GM18502 (cell line): ENCODE results near the gene BIRC2.
"Not testable (repeated sequence)": the region's sequence is repeated elsewhere in the genome, so short reads cannot be mapped to it uniquely, and the experiment has no call there.

Experiments
- ATAC-seq: cut with Tn5 transposase; IDR thresholded peaks from one replicate; pipeline ENCODE4 v1.9.1; 2021; ENCODE audit warnings: mild to moderate bottlenecking; ENCODE audit not compliant: unreplicated experiment, poor library complexity

The BIRC2 gene

DNA sequence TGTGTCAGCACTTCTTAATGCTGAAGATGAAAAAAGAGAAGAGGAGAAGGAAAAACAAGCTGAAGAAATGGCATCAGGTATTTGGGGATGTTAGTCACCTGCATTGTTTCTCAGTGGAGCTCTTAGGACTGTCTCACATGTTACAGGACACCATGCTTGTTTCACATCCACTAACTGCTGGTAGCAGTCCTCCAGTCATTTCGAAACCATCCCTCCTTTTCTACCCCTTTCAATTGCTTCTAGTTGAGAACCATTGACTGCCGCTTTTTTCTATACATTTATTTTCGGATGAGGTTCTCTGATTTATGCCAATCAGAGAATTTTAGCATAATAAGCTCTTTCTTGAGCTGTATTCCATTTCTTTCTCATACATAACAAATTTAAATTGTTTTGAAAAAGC lies 21.5 kb downstream of the BIRC2 start:
- ATAC-seq = peak; percentile 100

DNA sequence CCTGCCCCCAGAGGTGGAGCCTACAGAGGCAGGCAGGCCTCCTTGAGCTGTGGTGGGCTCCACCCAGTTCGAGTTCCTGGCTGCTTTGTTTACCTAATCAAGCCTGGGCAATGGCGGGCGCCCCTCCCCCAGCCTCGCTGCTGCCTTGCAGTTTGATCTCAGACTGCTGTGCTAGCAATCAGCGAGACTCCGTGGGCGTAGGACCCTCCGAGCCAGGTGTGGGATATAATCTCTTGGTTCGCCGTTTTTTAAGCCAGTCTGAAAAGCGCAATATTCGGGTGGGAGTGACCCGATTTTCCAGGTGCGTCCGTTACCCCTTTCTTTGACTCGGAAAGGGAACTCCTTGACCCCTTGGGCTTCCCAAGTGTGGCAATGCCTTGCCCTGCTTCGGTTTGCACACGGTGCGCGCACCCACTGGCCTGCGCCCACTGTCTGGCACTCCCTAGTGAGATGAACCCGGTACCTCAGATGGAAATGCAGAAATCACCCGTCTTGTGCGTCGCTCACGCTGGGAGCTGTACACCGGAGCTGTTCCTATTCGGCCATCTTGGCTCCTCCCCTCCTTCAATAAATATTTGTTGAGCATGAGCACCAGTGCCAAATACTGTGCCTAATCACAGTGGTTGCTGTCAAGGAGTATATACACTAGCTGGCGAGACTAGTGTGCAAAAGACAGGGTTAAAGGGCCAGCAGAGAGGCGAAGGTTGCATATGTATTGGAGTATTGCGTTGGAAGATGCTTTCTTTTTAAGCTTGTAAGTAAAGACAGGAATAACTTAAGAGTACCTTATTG lies 27.8 kb downstream of the BIRC2 start:
- not testable (repeated sequence) for ATAC-seq

DNA sequence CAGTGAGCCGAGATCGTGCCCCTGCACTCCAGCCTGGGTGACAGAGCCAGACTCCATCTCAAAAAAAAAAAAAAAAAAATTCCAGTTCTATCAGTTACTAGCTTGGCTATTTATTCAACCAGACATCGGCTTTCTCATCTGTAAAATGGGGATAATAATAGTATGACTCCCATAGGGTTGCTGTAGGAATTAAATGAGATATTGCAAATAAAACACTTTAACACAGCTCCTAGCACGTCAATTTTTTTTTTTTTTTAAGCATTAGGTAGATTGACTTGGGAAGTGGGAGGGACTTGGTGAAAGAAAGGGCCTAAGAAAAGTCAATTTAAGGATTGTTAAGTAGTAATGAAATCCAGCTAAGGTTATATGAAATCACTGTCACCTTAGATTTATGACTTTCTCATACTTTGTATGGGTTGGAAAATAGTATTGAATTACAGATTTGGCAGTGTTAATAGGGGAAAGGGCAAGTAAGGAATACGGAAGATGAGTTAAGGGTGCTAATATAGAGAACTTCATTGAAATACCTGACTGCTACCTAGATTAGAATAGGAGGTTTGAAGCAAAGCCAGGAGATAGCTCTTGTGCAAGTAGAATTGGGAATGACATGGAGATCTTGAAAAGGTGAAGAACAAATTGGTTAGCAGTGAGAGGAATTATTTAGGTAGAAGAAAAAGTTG lies 28.8 kb downstream of the BIRC2 start:
- no peak for ATAC-seq

DNA sequence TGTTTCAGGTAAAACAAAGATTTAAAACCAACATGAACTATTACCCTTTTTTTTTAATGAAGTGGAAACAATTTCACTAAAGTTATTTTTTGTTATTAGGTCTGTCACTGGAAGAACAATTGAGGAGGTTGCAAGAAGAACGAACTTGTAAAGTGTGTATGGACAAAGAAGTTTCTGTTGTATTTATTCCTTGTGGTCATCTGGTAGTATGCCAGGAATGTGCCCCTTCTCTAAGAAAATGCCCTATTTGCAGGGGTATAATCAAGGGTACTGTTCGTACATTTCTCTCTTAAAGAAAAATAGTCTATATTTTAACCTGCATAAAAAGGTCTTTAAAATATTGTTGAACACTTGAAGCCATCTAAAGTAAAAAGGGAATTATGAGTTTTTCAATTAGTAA lies 30.9 kb downstream of the BIRC2 start:
- no peak for ATAC-seq

DNA sequence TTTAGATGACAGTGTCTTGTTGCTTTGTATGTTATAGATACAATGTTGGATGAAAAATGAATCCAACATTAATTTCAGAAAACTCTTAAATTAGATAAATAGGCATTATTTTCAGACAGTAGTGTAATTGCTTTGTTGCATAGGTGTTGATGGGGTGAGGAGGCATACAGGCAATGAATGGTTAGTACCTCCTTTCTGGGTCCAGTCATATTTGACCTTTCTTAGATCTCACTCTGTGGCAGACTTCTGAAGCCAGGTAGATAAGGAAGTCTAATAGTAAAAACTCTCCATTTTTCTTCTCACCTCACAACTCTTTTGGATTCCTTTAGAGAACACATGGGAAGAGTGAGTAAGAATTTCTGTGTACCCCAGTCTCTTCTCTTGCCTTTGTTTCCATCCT lies 31.8 kb downstream of the BIRC2 start:
- ATAC-seq = no peak

DNA sequence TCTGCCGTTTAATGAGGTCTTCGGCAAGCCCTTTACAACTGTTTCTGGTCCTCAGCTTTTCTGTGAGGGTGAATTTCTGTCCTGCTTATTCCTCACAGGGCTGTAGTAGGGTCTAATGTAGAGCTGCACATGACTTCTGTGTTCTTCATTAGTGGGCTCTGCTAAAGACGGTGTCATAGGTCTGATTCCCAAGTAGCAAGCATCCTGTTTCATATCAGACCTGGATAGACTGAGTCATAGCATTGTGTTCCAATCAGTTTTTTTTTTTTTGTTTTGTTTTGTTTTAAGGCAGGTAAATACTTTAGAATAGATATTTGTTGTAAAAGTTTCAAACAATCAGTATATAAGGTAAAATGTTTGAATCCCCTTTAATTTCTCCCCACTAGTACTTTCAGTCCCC lies 35.4 kb downstream of the BIRC2 start:
- ATAC-seq = no peak

DNA sequence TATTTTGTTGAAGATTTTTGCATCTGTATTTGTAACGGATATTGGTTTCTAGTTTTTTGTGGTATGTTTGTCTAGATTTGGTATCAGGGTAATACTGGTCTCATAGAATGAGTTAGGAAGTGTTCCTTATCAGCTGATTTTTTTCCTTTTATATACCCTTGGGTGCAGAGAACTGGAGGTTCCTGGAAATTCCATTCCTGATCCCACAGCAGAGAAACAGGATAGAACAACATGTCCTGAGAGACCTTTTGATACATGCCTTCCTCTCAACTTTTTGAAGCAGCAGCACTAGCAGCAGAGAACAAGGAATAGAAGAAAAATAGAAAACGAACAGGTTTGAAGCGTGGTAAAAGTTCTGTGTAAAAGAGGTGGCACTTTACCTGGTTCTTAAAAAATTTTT lies 36.8 kb downstream of the BIRC2 start:
- no peak for ATAC-seq

DNA sequence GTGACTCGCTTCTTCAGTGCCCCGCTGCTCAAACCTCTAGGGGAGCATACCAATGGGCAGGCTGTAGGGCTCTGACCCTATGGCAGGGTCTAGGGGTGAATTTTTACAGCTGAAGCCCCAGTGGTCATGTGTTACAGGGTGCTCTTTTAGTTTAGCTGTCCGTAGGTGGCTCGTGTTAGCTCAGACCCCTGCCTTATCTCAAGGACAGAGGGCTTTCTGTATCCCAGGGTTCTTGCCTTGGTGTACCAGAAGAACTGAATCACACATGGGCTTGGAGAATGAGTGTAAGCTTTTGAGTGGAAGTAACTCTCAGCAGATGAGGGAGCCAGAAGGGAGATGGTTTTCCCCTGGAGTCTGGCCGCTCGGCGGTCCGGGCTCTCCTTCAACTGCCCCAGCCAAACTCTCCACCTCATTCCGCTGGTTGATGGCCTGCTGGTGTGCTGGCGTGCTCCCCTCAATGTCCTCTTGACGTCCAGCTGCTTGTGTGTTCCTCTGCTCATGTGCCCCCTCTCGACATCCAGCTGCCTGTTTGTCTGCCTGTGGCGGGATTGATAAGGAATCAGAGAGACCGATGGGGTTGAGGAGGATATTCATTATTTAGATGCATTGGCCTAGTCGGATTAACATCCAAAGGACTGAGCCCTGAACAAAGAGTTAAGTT lies 37.5 kb downstream of the BIRC2 start:
- no peak for ATAC-seq

DNA sequence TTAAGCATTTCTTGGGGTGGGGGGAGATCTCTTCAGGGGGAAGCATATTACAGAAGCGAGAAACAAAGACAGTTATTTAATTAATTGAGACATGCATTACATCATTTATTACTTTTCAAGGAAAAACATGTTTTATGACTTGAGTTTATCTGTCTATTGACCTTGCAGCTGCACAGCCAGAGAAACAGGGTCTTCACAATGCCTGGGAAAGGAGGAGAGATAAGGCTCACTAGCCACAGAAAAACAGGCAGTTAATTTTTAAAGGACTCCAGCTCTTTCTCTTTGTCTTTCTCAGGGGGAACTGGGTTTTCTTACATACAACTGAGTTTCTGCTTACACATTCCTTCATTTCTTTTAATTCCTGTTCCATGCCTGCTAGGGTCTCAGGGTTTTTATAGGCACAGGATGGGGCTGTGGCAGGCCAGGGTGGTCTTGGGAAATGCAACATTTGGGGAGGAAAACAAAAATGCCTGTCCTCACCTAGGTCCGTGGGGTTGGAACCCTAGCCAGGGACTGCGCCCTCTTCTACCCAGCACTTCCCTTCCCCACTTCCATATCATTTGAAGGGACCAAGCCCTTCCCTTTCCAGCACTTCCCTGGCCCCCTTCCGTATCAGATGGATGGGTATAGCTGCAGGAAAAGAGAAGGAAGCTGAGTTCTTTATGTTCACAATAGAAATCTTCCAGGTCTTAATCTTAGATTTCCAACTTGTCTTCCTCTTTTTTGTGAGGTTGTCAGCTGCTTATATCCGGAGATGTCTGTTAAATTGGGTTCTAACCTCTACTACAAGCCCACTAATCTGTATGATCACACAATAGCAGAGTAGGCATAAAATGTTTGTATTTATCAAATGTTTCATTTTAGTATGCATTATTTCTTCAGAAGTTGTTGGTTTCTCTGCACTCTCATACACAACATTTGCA lies 38.3 kb downstream of the BIRC2 start:
- ATAC-seq = no peak

DNA sequence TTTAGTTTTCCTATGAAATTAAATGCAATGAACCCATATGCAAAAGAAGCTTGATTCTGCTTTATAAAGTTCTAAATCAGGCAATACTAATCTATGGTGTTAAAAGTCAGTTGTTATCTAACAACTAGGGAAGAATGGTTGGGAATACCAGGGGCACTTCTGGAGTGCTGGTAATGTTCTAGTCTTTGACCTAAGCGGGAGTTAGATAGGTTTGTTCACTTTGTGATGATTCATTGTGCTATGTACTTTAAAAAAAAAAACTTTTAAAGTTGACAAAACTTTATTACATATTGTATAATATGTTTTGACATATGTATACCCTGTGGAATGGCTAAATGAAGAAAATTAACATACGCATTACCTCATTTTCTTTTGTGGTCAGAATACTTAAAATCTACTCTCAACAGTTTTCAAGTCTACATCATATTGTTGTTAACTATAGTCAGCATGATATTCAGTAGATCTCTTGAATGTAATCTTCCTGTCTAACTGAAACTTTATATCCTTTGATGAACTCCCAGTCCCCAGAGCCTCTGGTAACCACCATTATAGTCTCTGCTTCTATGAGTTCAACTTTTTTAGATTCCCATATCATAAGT lies 39.2 kb downstream of the BIRC2 start:
- no peak for ATAC-seq

DNA sequence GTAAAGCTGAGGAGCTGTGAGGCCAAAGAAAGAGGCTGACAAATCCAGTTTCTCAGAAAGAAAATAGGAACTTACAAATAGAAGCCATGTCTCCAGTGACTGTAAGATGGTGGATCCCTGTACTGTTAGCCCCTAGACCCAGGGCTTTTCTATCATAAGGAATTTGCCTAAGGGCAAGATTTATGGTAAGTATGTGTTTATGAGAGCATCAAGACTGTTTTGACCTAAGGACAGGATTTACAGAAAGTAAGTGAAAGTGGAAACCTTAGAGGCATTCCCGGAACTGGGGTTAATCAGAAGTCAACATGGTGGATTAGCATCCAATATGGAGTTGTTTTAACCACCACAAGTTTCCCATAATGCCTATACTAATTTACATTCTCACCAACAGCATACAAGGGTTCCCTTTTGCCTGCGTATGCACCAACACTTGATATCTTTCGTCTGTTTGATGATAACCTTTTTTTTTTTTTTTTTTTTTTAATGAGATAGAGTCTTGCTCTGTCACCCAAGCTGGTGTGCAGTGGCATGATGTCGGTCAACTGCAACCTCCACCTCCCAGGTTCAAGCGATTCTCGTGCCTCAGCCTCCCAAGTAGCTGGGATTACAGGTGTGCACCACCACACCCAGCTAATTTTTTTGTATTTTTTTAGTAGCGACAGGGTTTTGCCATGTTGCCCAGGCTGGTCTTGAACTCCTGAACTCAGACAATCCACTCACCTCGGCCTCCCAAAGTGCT lies 40.2 kb downstream of the BIRC2 start:
- ATAC-seq = no peak

DNA sequence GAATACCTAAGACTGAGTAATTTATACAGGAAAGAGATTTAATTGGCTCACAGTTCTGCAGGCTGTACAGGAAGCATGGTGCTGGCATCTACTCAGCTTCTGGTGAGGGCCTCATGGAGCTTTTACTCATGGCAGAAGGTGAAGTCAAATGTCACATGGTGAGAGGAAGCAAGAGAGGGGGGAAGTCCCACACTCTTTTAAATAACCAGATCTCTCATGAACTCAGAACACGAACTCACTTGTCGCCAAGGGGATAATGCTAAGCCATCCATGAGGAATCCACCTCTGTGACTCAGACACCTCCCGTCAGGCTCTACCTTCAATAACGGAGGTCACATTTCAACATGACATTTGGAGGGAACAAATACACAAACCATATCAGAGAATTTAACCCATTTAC lies 42.2 kb downstream of the BIRC2 start:
- no peak for ATAC-seq

DNA sequence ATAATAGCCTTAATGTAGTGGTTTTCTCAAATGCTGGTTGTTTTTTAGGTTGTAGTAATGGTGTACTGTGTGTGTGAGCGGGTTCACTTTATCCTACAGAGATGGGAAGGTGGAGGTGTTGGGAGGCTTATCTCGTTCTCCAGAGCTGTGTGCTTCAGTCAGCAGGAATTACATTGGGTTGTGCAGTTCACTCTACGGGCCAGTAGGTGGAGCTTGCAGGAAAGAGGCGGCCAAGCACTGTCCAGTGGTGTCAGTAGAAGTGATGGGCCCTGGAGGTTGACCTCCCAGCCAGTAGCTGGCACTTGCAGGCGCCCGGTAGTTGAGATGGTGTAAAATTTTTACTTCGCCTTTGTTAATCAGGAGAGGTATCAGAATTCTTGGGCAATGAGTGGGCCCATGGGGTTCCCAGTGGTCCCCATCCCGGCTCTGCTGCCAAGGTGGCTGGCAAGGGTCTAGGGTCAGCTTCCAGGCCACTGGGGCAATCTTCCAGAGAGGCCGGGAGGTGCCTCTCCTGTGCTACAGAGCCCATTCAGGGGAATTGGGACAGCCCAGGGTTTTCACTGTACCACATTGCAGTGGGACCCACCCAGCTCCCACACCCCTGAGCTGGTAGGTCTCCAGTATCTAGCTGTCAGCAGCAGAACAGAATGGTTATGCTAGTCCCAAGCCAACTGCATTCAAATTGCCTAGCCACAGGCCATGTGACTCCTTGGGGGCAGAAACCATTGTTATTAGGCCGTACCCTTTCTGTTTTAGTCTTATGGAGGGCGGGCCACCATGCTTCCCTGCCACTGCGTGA lies 43.9 kb downstream of the BIRC2 start:
- peak; percentile 85 for ATAC-seq

DNA sequence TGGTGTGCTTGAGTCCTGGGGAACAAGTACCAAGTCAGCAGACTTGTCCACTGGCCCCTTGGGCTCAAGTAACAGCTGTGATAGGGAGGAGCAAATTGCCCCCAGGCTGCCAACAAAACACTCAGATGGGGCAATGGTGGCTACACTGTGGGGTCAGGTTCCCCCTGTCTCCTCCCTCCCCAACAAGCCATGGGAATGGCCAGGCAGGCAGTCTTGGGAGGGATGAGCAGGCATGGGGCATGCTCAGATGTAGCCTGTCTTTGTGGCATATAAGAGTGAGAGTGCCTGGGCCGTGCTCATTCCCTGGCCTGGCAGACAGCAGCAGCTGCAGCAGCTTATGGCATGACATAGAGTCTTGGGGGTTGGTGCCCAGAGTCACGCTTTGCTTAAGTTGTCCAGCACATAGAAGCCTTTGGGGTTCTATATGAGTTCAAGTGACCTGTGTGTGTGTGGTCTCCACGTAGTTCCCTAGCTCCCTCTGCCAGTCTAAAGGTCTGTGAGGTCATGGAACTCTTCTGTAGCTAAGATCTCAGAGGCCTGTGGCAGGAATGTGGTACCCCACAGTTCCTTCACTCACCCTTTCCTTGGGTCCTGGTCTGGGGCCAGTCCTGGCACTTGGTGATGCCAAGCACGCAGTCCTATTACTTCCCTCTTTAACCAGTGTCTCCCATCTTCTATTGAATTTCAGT lies 44.7 kb downstream of the BIRC2 start:
- no peak for ATAC-seq

DNA sequence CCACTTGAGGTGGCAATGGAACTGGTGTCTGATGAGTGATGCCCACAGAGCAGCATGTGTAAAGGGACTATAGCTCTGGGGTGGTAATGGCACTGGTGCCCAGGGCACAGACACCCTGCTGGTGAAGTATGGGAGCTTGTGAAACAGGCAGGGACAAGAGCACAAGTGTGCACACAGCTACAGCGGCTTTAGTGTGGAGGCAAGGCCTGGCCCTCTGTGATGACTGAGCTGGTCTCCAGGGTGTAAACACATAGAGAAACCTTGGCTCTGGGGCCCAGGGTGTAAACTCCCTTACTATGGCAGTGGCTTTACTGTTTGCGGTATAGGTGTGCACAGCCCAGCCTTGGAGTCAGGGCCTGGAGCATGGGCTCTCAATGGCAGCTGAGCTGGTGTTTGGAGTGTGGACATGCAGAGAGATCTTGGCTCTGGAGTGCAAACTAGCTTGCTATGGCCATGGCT lies 46.3 kb downstream of the BIRC2 start:
- ATAC-seq = no peak

DNA sequence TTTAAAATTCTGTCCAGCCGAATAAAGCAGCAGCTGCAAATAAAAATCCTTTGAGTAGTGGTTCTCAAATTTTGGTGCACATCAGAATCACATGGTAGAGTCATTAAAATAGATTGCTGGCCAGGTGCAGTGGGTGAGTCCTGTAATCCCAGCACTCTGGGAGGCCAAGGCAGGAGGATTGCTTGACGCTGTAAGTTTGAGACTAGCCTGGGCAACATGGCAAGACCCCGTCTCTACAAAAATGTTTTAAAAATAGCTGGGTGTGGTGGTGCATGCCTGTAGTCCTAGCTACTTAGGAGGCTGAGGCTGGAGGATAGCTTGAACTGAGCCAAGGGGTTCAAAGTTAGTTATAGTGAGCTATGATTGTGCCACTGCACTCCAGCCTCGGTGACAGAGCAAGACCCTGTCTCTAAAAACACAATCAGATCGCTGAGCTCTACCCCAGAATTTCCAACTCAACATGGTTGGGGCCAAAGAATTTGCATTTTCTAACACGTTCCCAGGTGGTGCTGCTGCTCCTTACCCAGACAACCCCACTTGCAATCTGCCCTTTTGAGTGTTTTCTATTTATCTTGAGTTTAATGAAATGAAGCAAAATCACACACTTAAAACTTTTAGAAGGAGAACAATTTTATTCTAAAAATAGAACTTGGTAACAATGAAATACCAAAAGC lies 48.8 kb downstream of the BIRC2 start:
- no peak for ATAC-seq
